NCI-H2196 (cell line): Measurements from ENCODE around the gene MRPL42.
"Not testable (repeated sequence)": the region's sequence is repeated elsewhere in the genome, so short reads cannot be mapped to it uniquely, and the experiment has no call there.

ENCODE experiments used
- DNase-seq: peaks from one replicate; lab custom pipeline; 2025; ENCODE audit not compliant: unreplicated experiment; lab: John Stamatoyannopoulos, UW

Gene MRPL42

DNA sequence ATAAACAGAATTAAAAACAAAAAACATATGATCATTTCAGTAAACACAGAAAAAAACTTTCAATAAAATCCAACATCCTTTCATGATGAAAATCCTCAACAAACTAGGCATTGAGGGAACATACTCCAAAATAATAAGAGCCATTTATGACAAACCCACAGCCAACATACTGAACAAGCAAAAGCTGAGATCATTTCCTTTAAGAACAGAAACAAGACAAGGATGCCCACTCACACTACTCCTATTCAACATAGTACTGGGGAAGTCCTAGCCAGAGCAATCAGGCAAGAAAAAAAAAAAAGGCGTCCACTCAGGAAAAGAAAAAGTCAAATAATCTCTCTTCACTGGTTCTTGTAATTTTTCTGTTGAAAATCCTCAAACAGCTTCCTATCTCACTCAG is 30.1 kb downstream of the MRPL42 start:
- no peak for DNase-seq

GRCh38 chr12:93498813-93499212 is 31.5 kb downstream of the MRPL42 start:
- DNase-seq: not testable (repeated sequence)

DNA sequence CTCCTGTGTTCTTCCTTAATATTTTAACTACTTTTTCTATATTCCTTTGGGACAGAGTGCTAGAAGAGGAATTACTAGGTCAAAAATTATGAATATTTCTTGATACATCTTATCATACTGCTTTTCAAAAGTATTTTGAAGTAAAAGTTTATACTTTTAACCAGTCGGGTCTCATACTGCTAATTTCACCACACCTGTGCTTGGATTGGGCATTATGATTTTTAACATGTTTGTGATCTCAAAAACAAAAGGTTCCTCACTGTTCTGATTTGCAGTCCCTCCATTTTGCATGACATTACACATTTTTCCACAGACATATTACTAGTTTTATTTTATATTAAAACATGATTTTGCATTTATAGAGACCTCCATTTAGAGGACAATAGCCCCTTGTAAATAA is 32.9 kb downstream of the MRPL42 start:
- no peak for DNase-seq

DNA sequence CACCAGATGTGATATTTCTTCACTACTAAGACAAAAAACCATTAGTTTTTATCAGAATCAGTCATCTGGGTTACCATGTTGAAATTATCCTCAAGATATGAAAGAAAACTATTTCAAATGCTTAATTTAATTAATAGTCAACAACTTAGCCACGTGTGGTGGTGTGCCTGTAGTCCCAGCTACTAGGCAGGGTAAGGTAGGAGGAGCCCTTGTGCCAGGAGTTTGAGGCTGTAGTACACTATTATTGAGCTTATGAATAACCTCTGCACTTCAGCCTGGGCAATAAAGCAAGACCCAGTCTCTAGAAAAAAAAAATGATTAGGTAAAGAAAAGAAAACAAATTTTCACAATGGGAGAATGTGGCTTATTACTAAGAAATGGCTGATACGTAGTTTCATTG is 33.4 kb downstream of the MRPL42 start:
- DNase-seq: no peak

- DNase-seq: peak; percentile 44
These were observed 35.7 kb downstream of the MRPL42 start for GRCh38 chr12:93502802-93503623.

- DNase-seq: no peak
These were observed 39.9 kb downstream of the MRPL42 start for GRCh38 chr12:93507165-93507564.

GRCh38 chr12:93509506-93509905 is 42.2 kb downstream of the MRPL42 start:
- no peak for DNase-seq

- DNase-seq: no peak
These were observed 47.5 kb downstream of the MRPL42 start for GRCh38 chr12:93514853-93515252.

DNA sequence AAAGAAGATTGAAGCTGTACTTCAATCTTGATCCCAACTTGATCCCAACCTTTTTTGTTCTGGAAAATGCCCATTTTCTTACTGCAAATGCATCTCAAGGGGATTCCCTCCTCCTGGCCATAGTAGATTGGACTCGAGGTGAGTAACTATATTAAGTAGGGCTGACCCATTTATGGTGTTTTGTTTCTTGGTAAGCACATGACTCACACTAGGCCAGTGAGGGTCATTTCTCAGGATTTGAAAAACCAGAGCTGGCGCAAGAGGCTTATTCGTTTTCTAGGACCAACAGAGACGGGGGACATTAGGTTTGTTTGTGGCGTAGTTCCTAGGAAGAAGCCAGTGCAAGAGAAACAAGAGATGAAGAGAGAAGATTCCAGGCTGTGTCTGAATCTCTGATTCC is 51.4 kb downstream of the MRPL42 start:
- DNase-seq: no peak

GRCh38 chr12:93519859-93520258 is 52.5 kb downstream of the MRPL42 start:
- DNase-seq: no peak

GRCh38 chr12:93520454-93520853 is 53.1 kb downstream of the MRPL42 start:
- DNase-seq: no peak

- no peak for DNase-seq
These were observed 54.1 kb downstream of the MRPL42 start for GRCh38 chr12:93521225-93522080.

DNA sequence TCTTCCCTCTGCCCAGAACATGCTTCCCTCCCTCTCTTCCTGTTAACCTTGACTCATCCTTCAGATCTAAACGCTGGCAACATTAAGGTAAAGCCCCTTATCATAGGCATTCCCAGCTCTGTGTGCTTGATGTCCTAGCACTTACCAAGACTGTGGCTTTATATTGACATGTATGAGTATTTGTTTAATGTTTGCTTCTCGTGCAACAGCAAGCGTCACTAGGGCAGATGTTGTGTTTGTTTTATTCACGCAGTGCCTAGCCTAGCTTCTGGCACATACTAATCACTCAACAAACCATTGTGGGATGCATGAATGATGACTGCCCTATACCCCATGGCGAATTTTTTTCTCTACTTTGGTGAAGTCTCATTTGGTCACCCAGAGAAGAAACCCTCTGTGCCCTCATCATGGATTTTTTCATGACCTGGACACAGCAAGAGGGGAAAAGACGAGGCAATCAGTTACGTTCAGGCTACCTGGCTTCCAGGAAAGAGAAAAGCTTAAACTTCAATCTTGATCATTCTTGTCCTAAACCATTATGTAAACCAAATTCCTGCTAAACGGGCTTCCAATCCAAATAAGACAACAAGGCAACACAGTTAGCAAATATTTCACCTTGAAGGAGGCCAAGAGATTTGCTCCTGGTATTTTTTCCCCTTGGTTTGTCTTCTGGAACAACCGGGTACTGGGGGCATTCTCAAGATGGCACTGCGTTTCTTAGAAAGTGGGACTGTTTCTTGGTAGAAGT is 57.2 kb downstream of the MRPL42 start:
- DNase-seq: no peak

DNA sequence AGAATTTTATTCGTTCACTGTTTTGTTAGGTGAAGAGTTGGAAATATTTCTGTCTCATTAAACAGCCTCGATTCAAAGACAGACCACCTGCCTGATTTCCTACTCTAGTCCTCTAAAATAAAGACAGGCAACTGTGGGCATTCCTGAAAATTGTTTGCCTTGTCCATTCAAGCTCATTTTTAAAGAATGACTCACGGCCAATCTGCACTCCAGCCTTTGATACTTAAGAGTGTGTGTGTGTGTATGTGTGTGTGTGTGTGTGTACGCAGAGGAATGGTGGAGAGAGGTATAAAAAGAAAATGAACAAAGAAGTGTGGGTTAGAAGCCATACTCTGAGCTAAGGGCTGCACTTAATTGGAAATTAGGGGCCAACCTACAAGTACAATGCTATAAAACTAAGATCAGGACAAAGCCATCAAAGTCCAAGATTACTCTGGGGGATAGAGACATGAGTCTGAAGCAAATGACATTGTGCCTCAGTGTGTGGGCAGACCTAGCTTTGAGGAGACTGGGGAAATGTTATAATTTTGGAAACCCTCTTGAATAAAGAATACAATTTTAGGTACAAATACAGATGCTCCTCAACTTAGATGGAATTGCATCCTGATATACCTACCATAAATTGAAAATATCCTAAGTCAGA is 59.6 kb downstream of the MRPL42 start:
- DNase-seq: peak; percentile 17

- no peak for DNase-seq
These were observed 63.0 kb downstream of the MRPL42 start for GRCh38 chr12:93530358-93530757.

DNA sequence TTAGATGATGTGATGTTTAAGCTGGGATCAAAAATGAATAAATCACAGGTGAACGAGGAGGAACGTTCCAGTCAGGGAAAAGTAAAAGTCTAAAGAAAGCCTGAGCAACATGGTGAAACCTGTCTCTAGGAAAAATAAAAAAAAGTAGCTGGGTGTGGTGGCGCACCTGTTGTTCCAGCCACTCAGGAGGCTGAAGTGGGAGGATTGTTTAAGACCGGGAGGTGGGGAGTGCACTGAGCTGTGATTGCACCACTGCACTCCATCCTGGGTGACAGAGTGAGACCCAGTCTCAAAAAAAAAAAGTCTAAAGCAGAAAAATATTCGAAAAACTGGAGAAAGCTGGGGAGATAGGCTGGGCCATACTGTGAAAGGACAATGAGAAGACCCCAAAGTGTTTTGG is 66.0 kb downstream of the MRPL42 start:
- no peak for DNase-seq

DNA sequence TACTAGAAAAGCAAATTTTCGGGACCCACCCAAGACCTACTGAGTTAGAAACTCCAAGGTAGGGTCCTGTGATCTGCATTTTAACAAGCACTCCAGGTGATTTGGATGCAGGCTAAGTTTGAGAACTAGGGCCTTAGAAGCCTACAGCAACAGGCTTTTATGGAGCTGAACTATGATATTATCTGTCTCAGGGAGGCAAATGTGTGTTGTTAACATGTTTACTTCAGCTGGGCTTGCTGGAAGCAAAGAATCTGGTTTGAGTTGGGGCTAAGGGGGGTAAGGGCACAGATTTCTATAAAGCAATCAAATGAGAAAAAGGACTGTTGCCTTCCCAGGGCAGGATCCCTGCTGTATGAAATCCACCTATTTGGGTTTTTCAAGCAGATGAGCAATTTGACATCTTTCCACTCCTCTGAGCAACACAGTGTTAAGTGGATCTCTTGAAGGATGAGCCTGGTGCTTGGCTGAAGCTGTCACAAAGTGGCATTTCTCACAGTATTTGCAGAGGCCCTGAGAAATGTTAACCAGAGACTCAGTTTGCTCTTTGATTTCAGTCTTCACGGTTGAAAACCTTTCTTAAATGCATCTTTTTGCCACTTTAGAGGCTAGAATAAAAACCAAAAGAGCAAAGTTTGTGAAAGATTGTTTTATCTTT is 68.9 kb downstream of the MRPL42 start:
- DNase-seq: no peak

DNA sequence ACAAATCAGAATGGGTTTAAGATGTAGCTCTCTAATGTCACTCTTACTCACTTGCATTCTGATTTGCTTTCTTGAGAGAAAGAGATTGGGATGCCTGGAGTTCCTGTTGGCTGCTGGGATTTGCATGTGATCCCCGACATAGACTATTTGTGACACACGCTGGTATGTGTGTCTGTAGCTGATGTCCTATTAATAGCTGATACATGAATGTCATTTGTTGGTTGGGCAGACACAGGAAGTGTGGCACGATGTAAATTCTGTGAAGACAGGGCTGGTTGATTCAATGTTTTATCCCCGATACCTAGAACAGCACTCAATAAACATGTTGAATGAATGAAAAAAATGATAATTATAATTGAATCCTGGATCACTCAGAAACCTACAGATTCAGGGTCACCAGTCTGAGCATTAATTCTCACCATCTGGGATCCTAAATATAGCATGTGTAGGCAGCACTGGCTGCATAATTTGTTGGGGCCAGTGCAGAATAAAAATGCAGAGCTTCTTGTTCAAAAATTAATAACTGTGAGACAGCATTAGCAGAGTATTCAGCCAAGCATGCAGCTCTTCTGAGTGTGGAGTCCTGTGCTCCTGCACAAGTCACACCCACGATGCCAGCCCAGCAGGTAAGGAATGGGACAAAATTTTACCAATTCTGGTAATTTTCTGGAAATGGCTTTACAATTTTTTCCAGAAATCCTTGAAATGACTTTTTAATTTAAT is 69.6 kb downstream of the MRPL42 start:
- no peak for DNase-seq

DNA sequence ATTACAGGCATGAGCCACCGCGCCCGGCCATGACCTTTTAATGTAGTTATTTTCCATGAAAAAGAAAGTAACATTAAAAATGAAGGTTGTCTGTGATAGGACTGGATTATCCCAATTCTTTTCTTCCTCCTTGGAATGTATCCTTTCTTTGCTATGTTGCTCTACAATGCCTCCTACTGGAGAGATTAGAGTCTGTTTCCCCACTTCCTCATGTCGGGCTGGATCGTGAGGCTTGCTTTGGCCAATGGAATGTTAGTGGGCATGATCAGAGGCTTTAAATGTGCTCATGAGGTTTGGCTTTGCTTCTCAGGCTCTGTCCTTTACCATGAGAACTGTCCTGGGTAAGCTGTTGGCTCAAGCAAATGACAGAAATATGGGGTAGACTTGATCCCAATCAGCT is 70.5 kb downstream of the MRPL42 start:
- DNase-seq: no peak

DNA sequence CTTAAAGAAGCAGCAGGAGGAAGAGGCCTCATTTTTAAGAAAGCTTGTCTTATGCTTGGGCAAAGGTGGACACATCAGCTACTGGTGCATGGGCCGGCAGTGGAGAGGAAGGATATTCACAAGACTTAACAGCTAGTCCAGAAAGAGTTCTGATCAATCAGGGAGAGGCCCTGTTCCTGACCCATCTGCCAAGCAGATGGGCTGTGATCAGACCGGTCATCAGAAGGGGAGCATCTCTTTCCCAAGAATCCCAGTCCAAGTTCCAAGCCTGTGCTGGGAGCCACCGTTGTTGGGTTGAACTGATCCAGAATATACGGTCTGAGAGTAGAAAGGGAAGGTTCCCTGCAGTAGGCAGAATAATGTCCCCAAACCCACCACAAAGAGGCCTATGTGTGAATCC is 72.5 kb downstream of the MRPL42 start:
- no peak for DNase-seq
